ENCODE data around the gene ZKSCAN8.
"Not testable (repeated sequence)": the region's sequence is repeated elsewhere in the genome, so short reads cannot be mapped to it uniquely, and the experiment has no call there.

GRCh38 chr6:28102222-28102621, 39.5 kb upstream of the ZKSCAN8 start:
- TF ChIP-seq EZH2 (IDR thresholded peaks at IDR 0.05; ENCODE audit: low read length), result not testable (repeated sequence)
- TF ChIP-seq, protein P1, sequence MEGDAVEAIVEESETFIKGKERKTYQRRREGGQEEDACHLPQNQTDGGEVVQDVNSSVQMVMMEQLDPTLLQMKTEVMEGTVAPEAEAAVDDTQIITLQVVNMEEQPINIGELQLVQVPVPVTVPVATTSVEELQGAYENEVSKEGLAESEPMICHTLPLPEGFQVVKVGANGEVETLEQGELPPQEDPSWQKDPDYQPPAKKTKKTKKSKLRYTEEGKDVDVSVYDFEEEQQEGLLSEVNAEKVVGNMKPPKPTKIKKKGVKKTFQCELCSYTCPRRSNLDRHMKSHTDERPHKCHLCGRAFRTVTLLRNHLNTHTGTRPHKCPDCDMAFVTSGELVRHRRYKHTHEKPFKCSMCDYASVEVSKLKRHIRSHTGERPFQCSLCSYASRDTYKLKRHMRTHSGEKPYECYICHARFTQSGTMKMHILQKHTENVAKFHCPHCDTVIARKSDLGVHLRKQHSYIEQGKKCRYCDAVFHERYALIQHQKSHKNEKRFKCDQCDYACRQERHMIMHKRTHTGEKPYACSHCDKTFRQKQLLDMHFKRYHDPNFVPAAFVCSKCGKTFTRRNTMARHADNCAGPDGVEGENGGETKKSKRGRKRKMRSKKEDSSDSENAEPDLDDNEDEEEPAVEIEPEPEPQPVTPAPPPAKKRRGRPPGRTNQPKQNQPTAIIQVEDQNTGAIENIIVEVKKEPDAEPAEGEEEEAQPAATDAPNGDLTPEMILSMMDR (optimal IDR thresholded peaks at IDR 0.05 in 1 of 3, IDR thresholded peaks at IDR 0.05 in 1 of 3, conservative IDR thresholded peaks at IDR 0.05 in 1 of 3; ENCODE audit: extremely low read depth in 1 of 3, insufficient read depth in 2 of 3, low read length in 3 of 3), result not testable (repeated sequence)
